Measurements from ENCODE around the gene KIAA0319L.
"Not testable (repeated sequence)": the region's sequence is repeated elsewhere in the genome, so short reads cannot be mapped to it uniquely, and the experiment has no call there.

The KIAA0319L gene

GRCh38 chr1:35592991-35593769 is 36.0 kb upstream of the KIAA0319L start:
- TF ChIP-seq TAF1 (IDR thresholded peaks at IDR 0.05; ENCODE audit: borderline replicate concordance, low read depth, low read length), result no peak
- TF ChIP-seq POLR2AphosphoS5 (IDR thresholded peaks at IDR 0.05; ENCODE audit: low read depth, low read length), result no peak
- TF ChIP-seq POLR2A (IDR thresholded peaks at IDR 0.05; ENCODE audit: low read depth, low read length), result no peak
- no peak for FAIRE-seq
- DNase-seq (ENCODE audit: insufficient read length), result no peak

- DNase-seq (ENCODE audit: insufficient read length) (no peak), FAIRE-seq (no peak)
- no peak for TF ChIP-seq POLR2A (IDR thresholded peaks at IDR 0.05; ENCODE audit: low read depth, low read length)
- TF ChIP-seq TAF1 (IDR thresholded peaks at IDR 0.05; ENCODE audit: borderline replicate concordance, low read depth, low read length), result no peak
- no peak for TF ChIP-seq POLR2AphosphoS5 (IDR thresholded peaks at IDR 0.05; ENCODE audit: low read depth, low read length)
Observed at GRCh38 chr1:35591211-35591610, 34.0 kb upstream of the KIAA0319L start.

GRCh38 chr1:35590476-35591040 is 33.4 kb upstream of the KIAA0319L start:
- FAIRE-seq (no peak), DNase-seq (ENCODE audit: insufficient read length) (no peak)
- TF ChIP-seq POLR2AphosphoS5 (IDR thresholded peaks at IDR 0.05; ENCODE audit: low read depth, low read length), result no peak
- no peak for TF ChIP-seq POLR2A (IDR thresholded peaks at IDR 0.05; ENCODE audit: low read depth, low read length)
- TF ChIP-seq TAF1 (IDR thresholded peaks at IDR 0.05; ENCODE audit: borderline replicate concordance, low read depth, low read length), result no peak

GRCh38 chr1:35589516-35590427 is 32.6 kb upstream of the KIAA0319L start:
- no peak for FAIRE-seq
- TF ChIP-seq POLR2AphosphoS5 (IDR thresholded peaks at IDR 0.05; ENCODE audit: low read depth, low read length) (no peak), POLR2A (IDR thresholded peaks at IDR 0.05; ENCODE audit: low read depth, low read length) (no peak), TAF1 (IDR thresholded peaks at IDR 0.05; ENCODE audit: borderline replicate concordance, low read depth, low read length) (no peak)
- no peak for DNase-seq (ENCODE audit: insufficient read length)

GRCh38 chr1:35588197-35588910 is 31.2 kb upstream of the KIAA0319L start:
- DNase-seq (ENCODE audit: insufficient read length) (no peak), FAIRE-seq (no peak)
- TF ChIP-seq TAF1 (IDR thresholded peaks at IDR 0.05; ENCODE audit: borderline replicate concordance, low read depth, low read length) (no peak), POLR2A (IDR thresholded peaks at IDR 0.05; ENCODE audit: low read depth, low read length) (no peak), POLR2AphosphoS5 (IDR thresholded peaks at IDR 0.05; ENCODE audit: low read depth, low read length) (no peak)

GRCh38 chr1:35587736-35588135 is 30.5 kb upstream of the KIAA0319L start:
- no peak for FAIRE-seq
- DNase-seq (ENCODE audit: insufficient read length), result no peak

GRCh38 chr1:35586808-35587207 is 29.6 kb upstream of the KIAA0319L start:
- no peak for TF ChIP-seq POLR2A (IDR thresholded peaks at IDR 0.05; ENCODE audit: low read depth, low read length)
- TF ChIP-seq POLR2AphosphoS5 (IDR thresholded peaks at IDR 0.05; ENCODE audit: low read depth, low read length), result no peak
- no peak for TF ChIP-seq TAF1 (IDR thresholded peaks at IDR 0.05; ENCODE audit: borderline replicate concordance, low read depth, low read length)
- DNase-seq (ENCODE audit: insufficient read length) (no peak), FAIRE-seq (no peak)

More at GRCh38 chr1:35587736-35588135, 30.5 kb upstream of the KIAA0319L start:
- TF ChIP-seq POLR2AphosphoS5 (IDR thresholded peaks at IDR 0.05; ENCODE audit: low read depth, low read length), result no peak
- TF ChIP-seq POLR2A (IDR thresholded peaks at IDR 0.05; ENCODE audit: low read depth, low read length), result no peak
- no peak for TF ChIP-seq TAF1 (IDR thresholded peaks at IDR 0.05; ENCODE audit: borderline replicate concordance, low read depth, low read length)

GRCh38 chr1:35585805-35586204 is 28.6 kb upstream of the KIAA0319L start:
- FAIRE-seq; DNase-seq (ENCODE audit: insufficient read length): not testable (repeated sequence)

- DNase-seq (ENCODE audit: insufficient read length), result no peak
- no peak for TF ChIP-seq TAF1 (IDR thresholded peaks at IDR 0.05; ENCODE audit: borderline replicate concordance, low read depth, low read length)
- no peak for TF ChIP-seq POLR2AphosphoS5 (IDR thresholded peaks at IDR 0.05; ENCODE audit: low read depth, low read length)
- TF ChIP-seq POLR2A (IDR thresholded peaks at IDR 0.05; ENCODE audit: low read depth, low read length), result no peak
- FAIRE-seq, result no peak
Observed at GRCh38 chr1:35585281-35585680, 28.1 kb upstream of the KIAA0319L start.

- not testable (repeated sequence) for DNase-seq (ENCODE audit: insufficient read length); FAIRE-seq
Observed at GRCh38 chr1:35581621-35582020, 24.4 kb upstream of the KIAA0319L start.

- TF ChIP-seq POLR2AphosphoS5 (IDR thresholded peaks at IDR 0.05; ENCODE audit: low read depth, low read length), result no peak
- TF ChIP-seq TAF1 (IDR thresholded peaks at IDR 0.05; ENCODE audit: borderline replicate concordance, low read depth, low read length), result no peak
- TF ChIP-seq POLR2A (IDR thresholded peaks at IDR 0.05; ENCODE audit: low read depth, low read length), result no peak
- FAIRE-seq (no peak), DNase-seq (ENCODE audit: insufficient read length) (no peak)
Observed at GRCh38 chr1:35580949-35581388, 23.8 kb upstream of the KIAA0319L start.
